A549 (cell line): ENCODE measurements around the gene CASP3.

ENCODE experiments used
- CEBPB ChIP-seq, 2 experiments: fragments of >200 bp in 1 of 2; sonication (Bioruptor Twin) in 1 of 2; formaldehyde crosslinking in 1 of 2; IDR thresholded peaks; 2 replicates each; pipeline ENCODE4 v1.6.1; 2012 to 2016
- EHF ChIP-seq: fragments of 250-450 bp; sonication (Bioruptor Pico); IDR thresholded peaks from 2 replicates; pipeline ENCODE4 v1.5.0; 2020; ENCODE audit warnings: mild to moderate bottlenecking
- EP300 ChIP-seq, 2 experiments: fragments of >200 bp; sonication (Bioruptor Twin); formaldehyde crosslinking; IDR thresholded peaks; 2 replicates in 1 of 2; 3 replicates in 1 of 2; pipeline ENCODE4 v1.6.1; 2016 to 2017
- MAZ ChIP-seq: fragments of 150-350 bp; IDR thresholded peaks from 2 replicates; pipeline ENCODE4 v1.6.1; 2014; ENCODE audit warnings: antibody characterized with exemption, low read depth, low read length, borderline replicate concordance
- MYC ChIP-seq: IDR thresholded peaks from 2 replicates; pipeline ENCODE4 v1.6.1; 2012; ENCODE audit warnings: mild to moderate bottlenecking, inconsistent platforms, low read length, improper control_type of control experiment, borderline replicate concordance
- POLR2A ChIP-seq: IDR thresholded peaks from 2 replicates; pipeline ENCODE4 v1.6.1; 2012; ENCODE audit warnings: mild to moderate bottlenecking, low read length
- RFX5 ChIP-seq: fragments of 450-650 bp; IDR thresholded peaks from 2 replicates; pipeline ENCODE4 v1.7.1; 2014; ENCODE audit warnings: antibody characterized with exemption, mild to moderate bottlenecking, moderate library complexity
- TF ChIP-seq, protein P1 (sequence below): fragments of >200 bp; sonication (Bioruptor Twin); formaldehyde crosslinking; IDR thresholded peaks from 3 replicates; pipeline ENCODE4 v1.5.1; 2016
- TF ChIP-seq, protein P2 (sequence below): IDR thresholded peaks from 2 replicates; pipeline ENCODE4 v1.6.1; 2012
- TF ChIP-seq, protein P3 (sequence below): fragments of 200-600 bp; sonication (generic); IDR thresholded peaks from 2 replicates; pipeline ENCODE4 v1.6.1; 2016; ENCODE audit warnings: antibody characterized with exemption, mild to moderate bottlenecking, moderate library complexity

DNA sequence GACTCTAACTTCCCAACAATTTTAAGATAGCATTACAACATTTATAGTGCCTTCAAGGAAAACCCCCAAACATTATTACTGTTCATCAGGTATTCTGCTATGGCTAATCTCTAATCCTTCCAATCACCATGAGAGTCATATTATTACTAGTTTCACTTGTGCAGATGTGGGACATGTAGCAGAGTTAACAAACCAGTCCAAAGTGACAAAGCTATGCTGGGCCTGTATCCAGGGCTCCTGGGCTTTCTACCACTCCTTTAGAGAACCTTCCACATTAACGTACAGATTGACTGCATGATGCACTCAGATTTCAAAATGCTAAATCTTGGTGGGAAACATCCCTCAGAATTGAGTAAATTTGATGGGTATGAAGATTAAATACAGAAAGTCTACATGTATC is 16.4 kb downstream of the CASP3 start:
- TF ChIP-seq, protein P1, sequence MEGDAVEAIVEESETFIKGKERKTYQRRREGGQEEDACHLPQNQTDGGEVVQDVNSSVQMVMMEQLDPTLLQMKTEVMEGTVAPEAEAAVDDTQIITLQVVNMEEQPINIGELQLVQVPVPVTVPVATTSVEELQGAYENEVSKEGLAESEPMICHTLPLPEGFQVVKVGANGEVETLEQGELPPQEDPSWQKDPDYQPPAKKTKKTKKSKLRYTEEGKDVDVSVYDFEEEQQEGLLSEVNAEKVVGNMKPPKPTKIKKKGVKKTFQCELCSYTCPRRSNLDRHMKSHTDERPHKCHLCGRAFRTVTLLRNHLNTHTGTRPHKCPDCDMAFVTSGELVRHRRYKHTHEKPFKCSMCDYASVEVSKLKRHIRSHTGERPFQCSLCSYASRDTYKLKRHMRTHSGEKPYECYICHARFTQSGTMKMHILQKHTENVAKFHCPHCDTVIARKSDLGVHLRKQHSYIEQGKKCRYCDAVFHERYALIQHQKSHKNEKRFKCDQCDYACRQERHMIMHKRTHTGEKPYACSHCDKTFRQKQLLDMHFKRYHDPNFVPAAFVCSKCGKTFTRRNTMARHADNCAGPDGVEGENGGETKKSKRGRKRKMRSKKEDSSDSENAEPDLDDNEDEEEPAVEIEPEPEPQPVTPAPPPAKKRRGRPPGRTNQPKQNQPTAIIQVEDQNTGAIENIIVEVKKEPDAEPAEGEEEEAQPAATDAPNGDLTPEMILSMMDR, result no peak
- TF ChIP-seq POLR2A (no peak), MYC (no peak), EP300 (IDR thresholded peaks at IDR 0.05) (no peak), CEBPB (IDR thresholded peaks at IDR 0.05) (no peak), EHF (CRISPR knock-in tag) (no peak), RFX5 (no peak), MAZ (no peak)
- TF ChIP-seq, protein P2, sequence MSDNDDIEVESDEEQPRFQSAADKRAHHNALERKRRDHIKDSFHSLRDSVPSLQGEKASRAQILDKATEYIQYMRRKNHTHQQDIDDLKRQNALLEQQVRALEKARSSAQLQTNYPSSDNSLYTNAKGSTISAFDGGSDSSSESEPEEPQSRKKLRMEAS, result no peak
- TF ChIP-seq, protein P3, sequence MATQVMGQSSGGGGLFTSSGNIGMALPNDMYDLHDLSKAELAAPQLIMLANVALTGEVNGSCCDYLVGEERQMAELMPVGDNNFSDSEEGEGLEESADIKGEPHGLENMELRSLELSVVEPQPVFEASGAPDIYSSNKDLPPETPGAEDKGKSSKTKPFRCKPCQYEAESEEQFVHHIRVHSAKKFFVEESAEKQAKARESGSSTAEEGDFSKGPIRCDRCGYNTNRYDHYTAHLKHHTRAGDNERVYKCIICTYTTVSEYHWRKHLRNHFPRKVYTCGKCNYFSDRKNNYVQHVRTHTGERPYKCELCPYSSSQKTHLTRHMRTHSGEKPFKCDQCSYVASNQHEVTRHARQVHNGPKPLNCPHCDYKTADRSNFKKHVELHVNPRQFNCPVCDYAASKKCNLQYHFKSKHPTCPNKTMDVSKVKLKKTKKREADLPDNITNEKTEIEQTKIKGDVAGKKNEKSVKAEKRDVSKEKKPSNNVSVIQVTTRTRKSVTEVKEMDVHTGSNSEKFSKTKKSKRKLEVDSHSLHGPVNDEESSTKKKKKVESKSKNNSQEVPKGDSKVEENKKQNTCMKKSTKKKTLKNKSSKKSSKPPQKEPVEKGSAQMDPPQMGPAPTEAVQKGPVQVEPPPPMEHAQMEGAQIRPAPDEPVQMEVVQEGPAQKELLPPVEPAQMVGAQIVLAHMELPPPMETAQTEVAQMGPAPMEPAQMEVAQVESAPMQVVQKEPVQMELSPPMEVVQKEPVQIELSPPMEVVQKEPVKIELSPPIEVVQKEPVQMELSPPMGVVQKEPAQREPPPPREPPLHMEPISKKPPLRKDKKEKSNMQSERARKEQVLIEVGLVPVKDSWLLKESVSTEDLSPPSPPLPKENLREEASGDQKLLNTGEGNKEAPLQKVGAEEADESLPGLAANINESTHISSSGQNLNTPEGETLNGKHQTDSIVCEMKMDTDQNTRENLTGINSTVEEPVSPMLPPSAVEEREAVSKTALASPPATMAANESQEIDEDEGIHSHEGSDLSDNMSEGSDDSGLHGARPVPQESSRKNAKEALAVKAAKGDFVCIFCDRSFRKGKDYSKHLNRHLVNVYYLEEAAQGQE, result no peak
